A549 (cell line): ENCODE measurements around the gene HERPUD2. TPM values are rescaled to one million over a fixed set of nuclear protein-coding genes. Genes with fewer than 3 reads are reported as not detected.

Experiments
- ATAC-seq, 2 experiments: fragments of 200-7000 bp in 1 of 2; fragments of >200 bp in 1 of 2; cut with Nextera tagmentation in 1 of 2; cut with Tn5 transposase in 1 of 2; 3 replicates each; pipeline versions ENCODE4 v1.8.0 to v1.9.1; 2018 to 2020; ENCODE audit warnings: mild to moderate bottlenecking in 1 of 2, moderate library complexity in 1 of 2
- CTCF ChIA-PET: fragments of 300-600 bp; sonication (Branson Sonifier 250); formaldehyde crosslinking; extraction: SDS; loops from one replicate; lab custom pipeline; 2021; ENCODE audit warnings: antibody characterized with exemption, inconsistent platforms; lab: Yijun Ruan, JAX
- POLR2A ChIA-PET: fragments of 350-600 bp; formaldehyde crosslinking; extraction: SDS; loops from one replicate; lab custom pipeline; 2021; ENCODE audit warnings: antibody characterized with exemption, inconsistent platforms; lab: Yijun Ruan, JAX
- DNase-seq, 2 experiments: peaks; one replicate each; pipeline versions ENCODE4 v3.0.0 to v3.0.0-alpha.2; 2011 to 2016; ENCODE audit warnings: low read depth in 1 of 2, low spot score in 1 of 2
- FAIRE-seq: peaks from 2 replicates; lab custom pipeline; 2011; peaks lifted over from hg19 to GRCh38; lab: Jason Lieb, UNC
- H3K27ac ChIP-seq, 2 experiments: fragments of >200 bp; sonication (Bioruptor Twin); formaldehyde crosslinking; 3 replicates each; pipeline ENCODE4 v1.5.1; 2016 to 2017
- H3K4me1 ChIP-seq: fragments of >200 bp; sonication (Bioruptor Twin); formaldehyde crosslinking; 3 replicates; pipeline ENCODE4 v1.6.1; 2016
- H3K4me2 ChIP-seq: fragments of >200 bp; sonication (Bioruptor Twin); formaldehyde crosslinking; 3 replicates; pipeline ENCODE4 v1.6.1; 2016
- H3K4me3 ChIP-seq: fragments of >200 bp; sonication (Bioruptor Twin); formaldehyde crosslinking; 3 replicates; pipeline ENCODE4 v1.5.1; 2016
- H3K9me3 ChIP-seq: fragments of >200 bp; sonication (Bioruptor Twin); formaldehyde crosslinking; 3 replicates; pipeline ENCODE4 v1.6.1; 2016
- BHLHE40 ChIP-seq: IDR thresholded peaks from 2 replicates; pipeline ENCODE4 v1.6.1; 2012; ENCODE audit warnings: low read depth, low read length, inconsistent platforms
- CBX2 ChIP-seq: fragments of 200-600 bp; sonication (generic); IDR thresholded peaks from 2 replicates; pipeline ENCODE4 v1.6.1; 2016; ENCODE audit warnings: low read depth, mild to moderate bottlenecking, borderline replicate concordance
- CEBPB ChIP-seq, 2 experiments: fragments of >200 bp in 1 of 2; sonication (Bioruptor Twin) in 1 of 2; formaldehyde crosslinking in 1 of 2; IDR thresholded peaks; 2 replicates each; pipeline ENCODE4 v1.6.1; 2012 to 2016
- EP300 ChIP-seq, 2 experiments: fragments of >200 bp; sonication (Bioruptor Twin); formaldehyde crosslinking; IDR thresholded peaks; 2 replicates in 1 of 2; 3 replicates in 1 of 2; pipeline ENCODE4 v1.6.1; 2016 to 2017
- FOSB ChIP-seq: fragments of 250-450 bp; sonication (Bioruptor Pico); IDR thresholded peaks from 2 replicates; pipeline ENCODE4 v1.5.0; 2020; ENCODE audit warnings: mild to moderate bottlenecking, moderate library complexity
- HOXA7 ChIP-seq: fragments of 250-450 bp; sonication (Bioruptor Pico); IDR thresholded peaks from 2 replicates; pipeline ENCODE4 v1.5.0; 2020; ENCODE audit warnings: mild to moderate bottlenecking, moderate library complexity
- JUN ChIP-seq, 2 experiments: fragments of >200 bp; sonication (Bioruptor Twin); formaldehyde crosslinking; IDR thresholded peaks; 2 replicates in 1 of 2; 3 replicates in 1 of 2; pipeline ENCODE4 v1.6.1; 2016 to 2017
- JUNB ChIP-seq: fragments of >200 bp; sonication (Bioruptor Twin); formaldehyde crosslinking; IDR thresholded peaks from 2 replicates; pipeline ENCODE4 v1.6.1; 2016
- KDM1A ChIP-seq: fragments of 200-600 bp; sonication (generic); IDR thresholded peaks from 2 replicates; pipeline ENCODE4 v1.6.1; 2016; ENCODE audit warnings: low read depth, mild to moderate bottlenecking
- MAZ ChIP-seq: fragments of 150-350 bp; IDR thresholded peaks from 2 replicates; pipeline ENCODE4 v1.6.1; 2014; ENCODE audit warnings: antibody characterized with exemption, low read depth, low read length, borderline replicate concordance
- TP53 ChIP-seq: fragments of 250-450 bp; sonication (Bioruptor Pico); IDR thresholded peaks from 2 replicates; pipeline ENCODE4 v1.5.0; 2021; ENCODE audit warnings: mild to moderate bottlenecking, moderate library complexity
- ZFP36 ChIP-seq: fragments of 450-650 bp; IDR thresholded peaks from 2 replicates; pipeline ENCODE4 v1.6.1; 2014; ENCODE audit warnings: borderline replicate concordance; ENCODE audit not compliant: partially characterized antibody
- ZNF302 ChIP-seq: fragments of 250-450 bp; sonication (Bioruptor Pico); IDR thresholded peaks from 2 replicates; pipeline ENCODE4 v1.9.0; 2021; ENCODE audit warnings: inconsistent platforms, mild to moderate bottlenecking, moderate library complexity
- ZSCAN20 ChIP-seq: fragments of 250-450 bp; sonication (Bioruptor Pico); IDR thresholded peaks from 2 replicates; pipeline ENCODE4 v1.8.0; 2022; ENCODE audit warnings: mild to moderate bottlenecking, moderate library complexity
- WGBS: methylation state at CpG from one replicate; pipeline ENCODE4 v1.1.6; 2017; ENCODE audit errors: missing lambda C conversion rate; 5-methylcytosine and 5-hydroxymethylcytosine counted together
- polyA plus RNA-seq, 4 experiments: library from polyadenylated mRNA; depleted of rRNA in 3 of 4; stranded (reverse); fragments of >200 nt; fragmentation: RNase III in 1 of 4; extraction: RNeasy Plus Mini Kit Qiagen cat#74134 plus additional on column Dnase treatment in 1 of 4; gene quantifications; 2 replicates in 3 of 4; 3 replicates in 1 of 4; pipeline ENCODE4 v1.2.3, GENCODE V29; 2011 to 2017
- TF ChIP-seq, protein P1 (sequence below): IDR thresholded peaks from 2 replicates; pipeline ENCODE4 v1.6.1; 2012
- TF ChIP-seq, protein P2 (sequence below): fragments of >200 bp; sonication (Bioruptor Twin); formaldehyde crosslinking; IDR thresholded peaks from 3 replicates; pipeline ENCODE4 v1.6.1; 2016
- TF ChIP-seq, protein P3 (sequence below): fragments of 250-450 bp; sonication (Bioruptor Pico); IDR thresholded peaks from 2 replicates; pipeline ENCODE4 v1.5.0; 2021; ENCODE audit warnings: mild to moderate bottlenecking, moderate library complexity, borderline replicate concordance
- TF ChIP-seq, protein P4 (sequence below): fragments of 150-350 bp; IDR thresholded peaks from 2 replicates; pipeline ENCODE4 v1.6.1; 2014; ENCODE audit warnings: low read depth, mild to moderate bottlenecking, low read length
- TF ChIP-seq, protein P5 (sequence below): IDR thresholded peaks from 2 replicates; pipeline ENCODE4 v1.6.1; 2012; ENCODE audit warnings: low read depth, borderline replicate concordance

The HERPUD2 gene
- polyA plus RNA-seq, 2 of the 4 experiments (the other 2 are of a cell fraction) = 13.2 to 34.8 TPM

DNA sequence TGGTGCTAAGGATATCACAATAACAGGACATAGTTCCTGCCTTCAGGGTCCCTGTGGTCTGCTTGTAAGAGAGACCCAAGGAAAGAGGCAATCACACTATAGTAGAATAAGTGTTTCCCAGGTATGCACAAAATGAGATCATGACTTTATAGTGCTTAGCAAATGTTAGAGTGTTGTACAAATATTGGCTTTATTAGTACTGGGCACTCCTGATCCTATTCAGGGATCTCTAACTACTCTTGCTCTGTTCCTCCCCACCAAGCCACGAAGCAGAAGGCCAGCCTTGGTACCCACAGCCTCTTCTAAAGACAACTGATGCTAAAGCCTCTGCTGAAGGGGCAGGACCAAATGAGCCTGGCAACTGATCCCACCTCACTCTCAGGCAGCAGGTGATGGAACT, 75.1 kb downstream of the HERPUD2 start:
- FAIRE-seq (no peak), DNase-seq (no peak), ATAC-seq (no peak)
- TF ChIP-seq, protein P1, sequence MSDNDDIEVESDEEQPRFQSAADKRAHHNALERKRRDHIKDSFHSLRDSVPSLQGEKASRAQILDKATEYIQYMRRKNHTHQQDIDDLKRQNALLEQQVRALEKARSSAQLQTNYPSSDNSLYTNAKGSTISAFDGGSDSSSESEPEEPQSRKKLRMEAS = no peak
- TF ChIP-seq, protein P2, sequence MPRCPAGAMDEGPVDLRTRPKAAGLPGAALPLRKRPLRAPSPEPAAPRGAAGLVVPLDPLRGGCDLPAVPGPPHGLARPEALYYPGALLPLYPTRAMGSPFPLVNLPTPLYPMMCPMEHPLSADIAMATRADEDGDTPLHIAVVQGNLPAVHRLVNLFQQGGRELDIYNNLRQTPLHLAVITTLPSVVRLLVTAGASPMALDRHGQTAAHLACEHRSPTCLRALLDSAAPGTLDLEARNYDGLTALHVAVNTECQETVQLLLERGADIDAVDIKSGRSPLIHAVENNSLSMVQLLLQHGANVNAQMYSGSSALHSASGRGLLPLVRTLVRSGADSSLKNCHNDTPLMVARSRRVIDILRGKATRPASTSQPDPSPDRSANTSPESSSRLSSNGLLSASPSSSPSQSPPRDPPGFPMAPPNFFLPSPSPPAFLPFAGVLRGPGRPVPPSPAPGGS = no peak
- TF ChIP-seq EP300 (IDR thresholded peaks at IDR 0.05) (no peak), CEBPB (IDR thresholded peaks at IDR 0.05) (no peak), CBX2 (no peak)
- TF ChIP-seq, protein P3, sequence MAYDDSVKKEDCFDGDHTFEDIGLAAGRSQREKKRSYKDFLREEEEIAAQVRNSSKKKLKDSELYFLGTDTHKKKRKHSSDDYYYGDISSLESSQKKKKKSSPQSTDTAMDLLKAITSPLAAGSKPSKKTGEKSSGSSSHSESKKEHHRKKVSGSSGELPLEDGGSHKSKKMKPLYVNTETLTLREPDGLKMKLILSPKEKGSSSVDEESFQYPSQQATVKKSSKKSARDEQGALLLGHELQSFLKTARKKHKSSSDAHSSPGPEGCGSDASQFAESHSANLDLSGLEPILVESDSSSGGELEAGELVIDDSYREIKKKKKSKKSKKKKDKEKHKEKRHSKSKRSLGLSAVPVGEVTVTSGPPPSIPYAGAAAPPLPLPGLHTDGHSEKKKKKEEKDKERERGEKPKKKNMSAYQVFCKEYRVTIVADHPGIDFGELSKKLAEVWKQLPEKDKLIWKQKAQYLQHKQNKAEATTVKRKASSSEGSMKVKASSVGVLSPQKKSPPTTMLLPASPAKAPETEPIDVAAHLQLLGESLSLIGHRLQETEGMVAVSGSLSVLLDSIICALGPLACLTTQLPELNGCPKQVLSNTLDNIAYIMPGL = no peak
- Histone ChIP-seq H3K4me1 (no peaks in the 10 kb centered on the region), H3K4me2 (no peak overlapping the region), H3K27ac (no peak overlapping the region), H3K4me3 (no peak overlapping the region), H3K9me3 (no peaks in the 10 kb centered on the region)
- 8% methylated on average over 1 of the region's 1 CpG for WGBS
- ChIA-PET CTCF (no interaction called here), POLR2A (no interaction called here)

DNA sequence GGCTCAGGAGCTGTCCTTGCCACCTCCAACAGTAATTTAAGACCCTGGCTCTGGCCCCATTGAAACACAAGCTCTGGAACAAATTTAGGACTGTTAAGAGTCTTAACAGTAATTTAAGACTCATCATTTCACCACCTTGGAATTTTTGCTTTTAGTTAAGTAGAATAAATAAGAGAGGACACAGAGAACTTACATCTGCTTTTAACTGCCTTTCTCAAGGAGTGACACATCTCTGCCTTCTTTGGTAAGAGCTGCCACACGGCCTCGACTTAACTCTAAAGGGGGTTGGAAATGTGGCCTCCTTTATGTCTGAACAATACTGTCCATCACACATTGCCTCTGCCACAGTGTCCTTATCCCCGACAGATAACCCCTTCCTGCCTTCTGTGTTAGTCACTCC, 77.9 kb downstream of the HERPUD2 start:
- Histone ChIP-seq H3K4me2 (no peak overlapping the region), H3K9me3 (no peaks in the 10 kb centered on the region), H3K27ac (no peak overlapping the region), H3K4me1 (no peaks in the 10 kb centered on the region), H3K4me3 (no peak overlapping the region)
- no peak for TF ChIP-seq MAZ
- TF ChIP-seq, protein P4, sequence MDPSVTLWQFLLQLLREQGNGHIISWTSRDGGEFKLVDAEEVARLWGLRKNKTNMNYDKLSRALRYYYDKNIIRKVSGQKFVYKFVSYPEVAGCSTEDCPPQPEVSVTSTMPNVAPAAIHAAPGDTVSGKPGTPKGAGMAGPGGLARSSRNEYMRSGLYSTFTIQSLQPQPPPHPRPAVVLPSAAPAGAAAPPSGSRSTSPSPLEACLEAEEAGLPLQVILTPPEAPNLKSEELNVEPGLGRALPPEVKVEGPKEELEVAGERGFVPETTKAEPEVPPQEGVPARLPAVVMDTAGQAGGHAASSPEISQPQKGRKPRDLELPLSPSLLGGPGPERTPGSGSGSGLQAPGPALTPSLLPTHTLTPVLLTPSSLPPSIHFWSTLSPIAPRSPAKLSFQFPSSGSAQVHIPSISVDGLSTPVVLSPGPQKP = no peak
- TF ChIP-seq JUNB = no peak
- TF ChIP-seq KDM1A = no peak
- TF ChIP-seq TP53 = no peak
- TF ChIP-seq ZNF302 (CRISPR knock-in tag) = no peak
- no peak for TF ChIP-seq ZSCAN20 (CRISPR knock-in tag)
- TF ChIP-seq, protein P1 = no peak
- TF ChIP-seq ZFP36 = no peak
- TF ChIP-seq, protein P5, sequence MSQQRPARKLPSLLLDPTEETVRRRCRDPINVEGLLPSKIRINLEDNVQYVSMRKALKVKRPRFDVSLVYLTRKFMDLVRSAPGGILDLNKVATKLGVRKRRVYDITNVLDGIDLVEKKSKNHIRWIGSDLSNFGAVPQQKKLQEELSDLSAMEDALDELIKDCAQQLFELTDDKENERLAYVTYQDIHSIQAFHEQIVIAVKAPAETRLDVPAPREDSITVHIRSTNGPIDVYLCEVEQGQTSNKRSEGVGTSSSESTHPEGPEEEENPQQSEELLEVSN = no peak
- TF ChIP-seq HOXA7 = no peak
- TF ChIP-seq JUN (IDR thresholded peaks at IDR 0.05) = no peak
- TF ChIP-seq BHLHE40 = no peak
- no peak for TF ChIP-seq FOSB
- WGBS = 31% methylated on average over 3 of the region's 3 CpGs
- ATAC-seq (no peak), DNase-seq (no peak), FAIRE-seq (no peak)
- CTCF ChIA-PET = interaction anchor here (1.1 to 5.2 kb wide), 3 partner anchors 8 to 58 kb away, joined by 3 to 36 read pairs (median 4); no protein-coding TSS in a partner anchor
- POLR2A ChIA-PET = no interaction called here
